Neural cell (in vitro differentiated cells): ENCODE data around the gene TPST2. TPM values are rescaled to one million over a fixed set of nuclear protein-coding genes. Genes with fewer than 3 reads are reported as not detected.

Experiments
- H2AFZ ChIP-seq: fragments of 200-600, 300-800 bp; sonication (generic), shearing (Covaris generic); 2 replicates; pipeline ENCODE4 v1.6.0; 2014; ENCODE audit warnings: low read depth, mild to moderate bottlenecking, antibody characterized with exemption, low read length, moderate library complexity
- H3F3A ChIP-seq: fragments of 200-600 bp; shearing (Covaris generic); 2 replicates; pipeline ENCODE4 v1.6.1; 2016; ENCODE audit warnings: mild to moderate bottlenecking, moderate library complexity, mixed read lengths, antibody characterized with exemption, low read length; ENCODE audit not compliant: insufficient read depth, poor library complexity, severe bottlenecking
- H3K27ac ChIP-seq: fragments of 200-600, 300-800 bp; sonication (generic), shearing (Covaris generic); 2 replicates; pipeline ENCODE4 v1.5.1; 2014; ENCODE audit warnings: mild to moderate bottlenecking, low read length, moderate library complexity
- H3K27me3 ChIP-seq: fragments of 300-800, 200-600 bp; sonication (generic), shearing (Covaris generic); 2 replicates; pipeline ENCODE4 v1.6.0; 2014; ENCODE audit warnings: mild to moderate bottlenecking, low read depth, low read length, moderate library complexity; ENCODE audit not compliant: insufficient read depth
- H3K36me3 ChIP-seq: fragments of 300-800, 200-600 bp; sonication (generic), shearing (Covaris generic); 2 replicates; pipeline ENCODE4 v1.5.1; 2014; ENCODE audit warnings: mild to moderate bottlenecking, antibody characterized with exemption, low read length, moderate library complexity; ENCODE audit not compliant: insufficient read depth
- H3K4me2 ChIP-seq: fragments of 300-800, 200-600 bp; sonication (generic), shearing (Covaris generic); 2 replicates; pipeline ENCODE4 v1.6.0; 2014; ENCODE audit warnings: mild to moderate bottlenecking, low read length
- H3K4me3 ChIP-seq: fragments of 300-800, 200-600 bp; sonication (generic), shearing (Covaris generic); 2 replicates; pipeline ENCODE4 v1.5.1; 2014; ENCODE audit warnings: mild to moderate bottlenecking, low read length, moderate library complexity
- H3K79me2 ChIP-seq: fragments of 200-600 bp; shearing (Covaris generic); replicated peaks from 2 replicates; pipeline ENCODE4 v1.6.0; 2014; ENCODE audit warnings: mild to moderate bottlenecking, low read length, moderate library complexity; ENCODE audit not compliant: insufficient read depth
- H3K9ac ChIP-seq: fragments of 300-800, 200-600 bp; sonication (generic), shearing (Covaris generic); 2 replicates; pipeline ENCODE4 v1.6.1; 2016; ENCODE audit warnings: mild to moderate bottlenecking, low read length, mixed read lengths
- H3K9me2 ChIP-seq: fragments of 200-600 bp; shearing (Covaris generic); 2 replicates; pipeline ENCODE4 v1.6.1; 2016; ENCODE audit warnings: mild to moderate bottlenecking, low read length, mixed read lengths; ENCODE audit not compliant: insufficient read depth
- H3K9me3 ChIP-seq: fragments of 200-600, 300-800 bp; sonication (generic), shearing (Covaris generic); 2 replicates; pipeline ENCODE4 v1.6.1; 2016; ENCODE audit warnings: mild to moderate bottlenecking, mixed run types, low read length, moderate library complexity, mixed read lengths
- H4K20me1 ChIP-seq: fragments of 200-600 bp; shearing (Covaris generic); 2 replicates; pipeline ENCODE4 v1.6.1; 2016; ENCODE audit warnings: mild to moderate bottlenecking, mixed run types; ENCODE audit not compliant: insufficient read depth
- CTCF ChIP-seq: fragments of 450-650 bp; IDR thresholded peaks from 2 replicates; pipeline ENCODE4 v1.5.1; 2014; ENCODE audit warnings: antibody characterized with exemption, mild to moderate bottlenecking, moderate library complexity; ENCODE audit not compliant: poor library complexity, severe bottlenecking
- EP300 ChIP-seq: fragments of 450-650 bp; conservative IDR thresholded peaks from 2 replicates; pipeline ENCODE4 v1.6.1; 2014; ENCODE audit warnings: antibody characterized with exemption, mild to moderate bottlenecking, moderate library complexity; ENCODE audit not compliant: poor library complexity, severe bottlenecking
- EZH2 ChIP-seq: fragments of 200-600, 300-800 bp; shearing (Covaris generic), sonication (generic); IDR thresholded peaks from 2 replicates; pipeline ENCODE4 v1.6.1; 2014; ENCODE audit warnings: antibody characterized with exemption, low read length, borderline replicate concordance, mild to moderate bottlenecking; ENCODE audit not compliant: insufficient read depth, poor library complexity, severe bottlenecking
- MXI1 ChIP-seq: fragments of 450-650 bp; conservative IDR thresholded peaks from 2 replicates; pipeline ENCODE4 v1.6.1; 2014; ENCODE audit warnings: antibody characterized with exemption, mild to moderate bottlenecking; ENCODE audit not compliant: poor library complexity, severe bottlenecking
- POLR2AphosphoS5 ChIP-seq: IDR thresholded peaks from 2 replicates; pipeline ENCODE4 v1.6.1; 2012
- RAD21 ChIP-seq: fragments of 450-650 bp; conservative IDR thresholded peaks from 2 replicates; pipeline ENCODE4 v1.6.1; 2014; ENCODE audit warnings: antibody characterized with exemption, mild to moderate bottlenecking, moderate library complexity
- REST ChIP-seq: IDR thresholded peaks from 2 replicates; pipeline ENCODE4 v1.6.1; 2012; ENCODE audit warnings: borderline replicate concordance
- SMC3 ChIP-seq: fragments of 450-650 bp; conservative IDR thresholded peaks from 2 replicates; pipeline ENCODE4 v1.6.1; 2014; ENCODE audit warnings: antibody characterized with exemption, mild to moderate bottlenecking, moderate library complexity; ENCODE audit not compliant: poor library complexity
- TAF1 ChIP-seq: IDR thresholded peaks from 2 replicates; pipeline ENCODE4 v1.6.1; 2012; ENCODE audit warnings: low read depth
- polyA plus RNA-seq: library from polyadenylated mRNA; depleted of rRNA; stranded (reverse); fragments of >200 nt; gene quantifications from 2 replicates; pipeline ENCODE4 v1.2.3, GENCODE V29; 2014

The TPST2 gene
- polyA plus RNA-seq, 1 donor from 2014 or later: 16.6 TPM

- no peaks in the 10 kb centered on the region for H3K27me3 ChIP-seq
- H3K9me2 ChIP-seq: no peaks in the 10 kb centered on the region
- no peaks in the 10 kb centered on the region for H3K79me2 ChIP-seq
- TF ChIP-seq RAD21 (no peak), MXI1 (no peak), TAF1 (no peak), EP300 (no peak), CTCF (no peak)
- H3K4me3 ChIP-seq: no peak overlapping the region
- no peak overlapping the region for H3K27ac ChIP-seq
- no peaks in the 10 kb centered on the region for H3K9me3 ChIP-seq
- no peaks in the 10 kb centered on the region for H3F3A ChIP-seq
- H2AFZ ChIP-seq: no peak overlapping the region
- no peaks in the 10 kb centered on the region for H4K20me1 ChIP-seq
- H3K4me2 ChIP-seq: no peak overlapping the region
- no peak overlapping the region for H3K9ac ChIP-seq
- no peaks in the 10 kb centered on the region for H3K36me3 ChIP-seq
Observed at GRCh38 chr22:26616650-26617049, 26.7 kb upstream of the TPST2 start.

- H3K27me3 ChIP-seq: no peaks in the 10 kb centered on the region
- TF ChIP-seq TAF1 (no peak), RAD21 (no peak), EZH2 (no peak), POLR2AphosphoS5 (no peak), MXI1 (no peak), EP300 (no peak), SMC3 (no peak), CTCF (no peak), REST (no peak)
- H2AFZ ChIP-seq: no peak overlapping the region
- no peaks in the 10 kb centered on the region for H3K36me3 ChIP-seq
- no peaks in the 10 kb centered on the region for H4K20me1 ChIP-seq
- no peaks in the 10 kb centered on the region for H3K79me2 ChIP-seq
- no peaks in the 10 kb centered on the region for H3K9me2 ChIP-seq
- no peak overlapping the region for H3K9ac ChIP-seq
- no peak overlapping the region for H3K4me2 ChIP-seq
- H3K4me3 ChIP-seq: no peak overlapping the region
- no peaks in the 10 kb centered on the region for H3F3A ChIP-seq
- no peaks in the 10 kb centered on the region for H3K9me3 ChIP-seq
- H3K27ac ChIP-seq: no peak overlapping the region
Observed at GRCh38 chr22:26615830-26616435, 26.0 kb upstream of the TPST2 start.
